IMR-90 (cell line): ENCODE data around the gene ZBTB24. TPM values are rescaled to one million over a fixed set of nuclear protein-coding genes. Genes with fewer than 3 reads are reported as not detected.

Experiments
- ATAC-seq: fragments of 200-7000 bp; cut with Tn5 transposase; 2 replicates; pipeline ENCODE4 v1.9.1; 2020; ENCODE audit warnings: low read depth, mild to moderate bottlenecking, moderate library complexity
- BruUV-seq: library from RNA; stranded (reverse); fragments of 400-500 nt; replicated peaks from 2 replicates; lab custom pipeline; 2021; lab: Mats Ljungman, UMichigan
- CTCF ChIA-PET: fragments of 300-600 bp; formaldehyde crosslinking; extraction: SDS; loops from one replicate; lab custom pipeline; 2021; ENCODE audit warnings: antibody characterized with exemption; lab: Yijun Ruan, JAX
- POLR2A ChIA-PET: fragments of 300-600 bp; sonication (Branson Sonifier 250); formaldehyde crosslinking; loops from one replicate; lab custom pipeline; 2022; ENCODE audit warnings: antibody characterized with exemption; ENCODE audit not compliant: unreplicated experiment; lab: Charles Lee
- DNase-seq: peaks from one replicate; pipeline ENCODE4 v3.0.0; 2013
- H2AFZ ChIP-seq: replicated peaks from 2 replicates; pipeline ENCODE3; 2013; ENCODE audit warnings: low read length, mild to moderate bottlenecking; ENCODE audit not compliant: poor library complexity
- H2AK5ac ChIP-seq: 2 replicates; pipeline ENCODE4 v1.6.1; 2013; ENCODE audit warnings: low read depth, low read length, inconsistent platforms
- H2AK9ac ChIP-seq: replicated peaks from 2 replicates; pipeline ENCODE3; 2013; ENCODE audit warnings: mild to moderate bottlenecking, low read depth, low read length, moderate library complexity; ENCODE audit not compliant: poor library complexity
- H2BK120ac ChIP-seq: 2 replicates; pipeline ENCODE4 v1.6.1; 2013; ENCODE audit warnings: low read depth, low read length, inconsistent platforms
- H2BK15ac ChIP-seq: 3 replicates; pipeline ENCODE4 v1.6.1; 2013; ENCODE audit warnings: low read depth, low read length, inconsistent platforms
- H2BK20ac ChIP-seq: 2 replicates; pipeline ENCODE4 v1.6.1; 2013; ENCODE audit warnings: low read depth, mild to moderate bottlenecking, inconsistent platforms, low read length, moderate library complexity
- H2BK5ac ChIP-seq: 2 replicates; pipeline ENCODE4 v1.6.1; 2013; ENCODE audit warnings: mild to moderate bottlenecking, low read depth, low read length, inconsistent platforms; ENCODE audit not compliant: poor library complexity, severe bottlenecking
- H3K14ac ChIP-seq: replicated peaks from 2 replicates; pipeline ENCODE4 v1.6.1; 2013; ENCODE audit warnings: low read depth, low read length, inconsistent platforms
- H3K18ac ChIP-seq: 2 replicates; pipeline ENCODE4 v1.6.1; 2013; ENCODE audit warnings: low read depth, low read length, control low read depth
- H3K23ac ChIP-seq: 2 replicates; pipeline ENCODE4 v1.6.1; 2013; ENCODE audit warnings: low read depth, low read length, inconsistent platforms
- H3K27ac ChIP-seq: 2 replicates; pipeline ENCODE4 v1.5.1; 2013; ENCODE audit warnings: mild to moderate bottlenecking, control low read depth, low read length; ENCODE audit not compliant: insufficient read depth
- H3K27me3 ChIP-seq: 2 replicates; pipeline ENCODE4 v1.6.1; 2013; ENCODE audit warnings: low read length; ENCODE audit not compliant: control insufficient read depth, insufficient read depth
- H3K36me3 ChIP-seq: 2 replicates; pipeline ENCODE4 v1.6.1; 2013; ENCODE audit warnings: low read length, mixed read lengths; ENCODE audit not compliant: control insufficient read depth, insufficient read depth
- H3K4ac ChIP-seq: 2 replicates; pipeline ENCODE4 v1.6.1; 2013; ENCODE audit warnings: low read depth, low read length, inconsistent platforms
- H3K4me1 ChIP-seq: 2 replicates; pipeline ENCODE4 v1.6.1; 2013; ENCODE audit warnings: low read length, mixed read lengths; ENCODE audit not compliant: control insufficient read depth, insufficient read depth
- H3K4me2 ChIP-seq: 2 replicates; pipeline ENCODE4 v1.6.1; 2013; ENCODE audit warnings: low read depth, mild to moderate bottlenecking, control low read depth, low read length, moderate library complexity
- H3K4me3 ChIP-seq: 2 replicates; pipeline ENCODE4 v1.5.1; 2013; ENCODE audit warnings: low read depth, mild to moderate bottlenecking, control low read depth, low read length, moderate library complexity; ENCODE audit not compliant: insufficient read depth
- H3K56ac ChIP-seq: 2 replicates; pipeline ENCODE4 v1.6.1; 2013; ENCODE audit warnings: low read length, inconsistent platforms; ENCODE audit not compliant: insufficient read depth; ENCODE audit errors: extremely low read depth
- H3K79me1 ChIP-seq, 2 experiments: 2 replicates each; pipeline ENCODE4 v1.6.1; 2013; ENCODE audit warnings: low read length in 2 of 2, inconsistent platforms in 1 of 2, low read depth in 1 of 2
- H3K9ac ChIP-seq: 2 replicates; pipeline ENCODE4 v1.6.1; 2013; ENCODE audit warnings: low read depth, low read length, control low read depth
- H3K9me1 ChIP-seq: 2 replicates; pipeline ENCODE4 v1.6.1; 2013; ENCODE audit warnings: low read length, inconsistent platforms; ENCODE audit not compliant: insufficient read depth
- H3K9me3 ChIP-seq: 2 replicates; pipeline ENCODE4 v1.6.1; 2013; ENCODE audit warnings: low read length; ENCODE audit not compliant: control insufficient read depth, insufficient read depth
- H4K20me1 ChIP-seq: 2 replicates; pipeline ENCODE4 v1.6.1; 2013; ENCODE audit warnings: low read length, inconsistent platforms; ENCODE audit not compliant: insufficient read depth
- H4K5ac ChIP-seq: 2 replicates; pipeline ENCODE4 v1.6.1; 2013; ENCODE audit warnings: mild to moderate bottlenecking, low read depth, low read length, control low read depth
- H4K8ac ChIP-seq, 2 experiments: 2 replicates each; pipeline ENCODE4 v1.6.1; 2013; ENCODE audit warnings: low read depth in 2 of 2, low read length in 2 of 2, control low read depth in 1 of 2, inconsistent platforms in 1 of 2
- H4K91ac ChIP-seq: 2 replicates; pipeline ENCODE4 v1.6.1; 2013; ENCODE audit warnings: low read depth, low read length, inconsistent platforms; ENCODE audit not compliant: insufficient read depth
- BHLHE40 ChIP-seq: fragments of 150-350 bp; IDR thresholded peaks from 2 replicates; pipeline ENCODE4 v1.6.1; 2016; ENCODE audit warnings: mild to moderate bottlenecking, low read depth, low read length
- FOS ChIP-seq: fragments of 150-350 bp; IDR thresholded peaks from 2 replicates; pipeline ENCODE4 v1.6.1; 2016; ENCODE audit warnings: low read depth, low read length
- MAZ ChIP-seq: IDR thresholded peaks from 2 replicates; pipeline ENCODE4 v1.6.1; 2012; ENCODE audit warnings: low read depth, mild to moderate bottlenecking, low read length, improper control_type of control experiment, moderate library complexity, borderline replicate concordance
- MXI1 ChIP-seq: IDR thresholded peaks from 2 replicates; pipeline ENCODE4 v1.6.1; 2012; ENCODE audit warnings: low read depth, mild to moderate bottlenecking, low read length, moderate library complexity, borderline replicate concordance
- NFE2L2 ChIP-seq: fragments of 150-350 bp; IDR thresholded peaks from 2 replicates; pipeline ENCODE4 v1.6.1; 2016; ENCODE audit warnings: low read depth, mild to moderate bottlenecking, low read length
- POLR2A ChIP-seq: IDR thresholded peaks from 2 replicates; pipeline ENCODE4 v1.6.1; 2012; ENCODE audit warnings: mild to moderate bottlenecking, low read depth, low read length
- RCOR1 ChIP-seq: IDR thresholded peaks from 2 replicates; pipeline ENCODE4 v1.6.1; 2012; ENCODE audit warnings: mild to moderate bottlenecking, low read length, improper control_type of control experiment; ENCODE audit not compliant: insufficient replicate concordance
- RFX5 ChIP-seq: IDR thresholded peaks from 2 replicates; pipeline ENCODE4 v1.8.0; 2012; ENCODE audit warnings: low read depth, mild to moderate bottlenecking, low read length, moderate library complexity
- SMC3 ChIP-seq: fragments of 150-350 bp; IDR thresholded peaks from 2 replicates; pipeline ENCODE4 v1.6.1; 2016; ENCODE audit warnings: low read depth, mild to moderate bottlenecking, antibody characterized with exemption, low read length, moderate library complexity
- WGBS, 2 experiments: methylation state at CpG; one replicate each; pipeline versions ENCODE4 v1.1.5 to v1.1.7; 2013; ENCODE audit warnings: missing lambda C conversion rate in 2 of 2; ENCODE audit not compliant: insufficient read length in 1 of 2; ENCODE audit errors: extremely low coverage in 2 of 2; 5-methylcytosine and 5-hydroxymethylcytosine counted together
- dilution Hi-C: fragments of 300-500 bp; cut with HindIII; formaldehyde crosslinking; loops from one replicate; pipeline ENCODE4 v1.14.3; 2018; ENCODE audit warnings: low sequenced_read_pairs; ENCODE audit not compliant: unreplicated experiment
- in situ Hi-C: fragments of 300-500 bp; cut with MboI; formaldehyde crosslinking; loops from 3 replicates; pipeline ENCODE4 v1.14.3; 2019; ENCODE audit warnings: low sequenced_read_pairs, inconsistent platforms, mixed read lengths
- intact Hi-C: fragments of 100-400 bp; cut with micrococcal nuclease; formaldehyde crosslinking; loops from 2 replicates; pipeline ENCODE4 v1.10.0; 2022
- polyA plus RNA-seq, 3 experiments: library from polyadenylated mRNA; depleted of rRNA; stranded (reverse); fragments of >200 nt; gene quantifications; 2 replicates each; pipeline ENCODE4 v1.2.3, GENCODE V29; 2012; ENCODE audit warnings: low replicate concordance in 1 of 3
- total RNA-seq: library from RNA; depleted of rRNA; stranded (reverse); fragments of >200 nt; gene quantifications from 2 replicates; pipeline ENCODE4 v1.2.3, GENCODE V29; 2012
- TF ChIP-seq, protein P1 (sequence below): fragments of 150-350 bp; IDR thresholded peaks from 2 replicates; pipeline ENCODE4 v1.6.1; 2016; ENCODE audit warnings: low read depth, mild to moderate bottlenecking, low read length, moderate library complexity, borderline replicate concordance
- TF ChIP-seq, protein P2 (sequence below): fragments of 150-350 bp; IDR thresholded peaks from 2 replicates; pipeline ENCODE4 v1.6.1; 2017; ENCODE audit warnings: mild to moderate bottlenecking, antibody characterized with exemption, low read length, low read depth
- TF ChIP-seq, protein P3 (sequence below): conservative IDR thresholded peaks from 2 replicates; pipeline ENCODE4 v1.5.1; 2012; ENCODE audit warnings: mild to moderate bottlenecking, low read depth, low read length, improper control_type of control experiment

The ZBTB24 gene
- total and polyA plus RNA-seq, 2 of the 4 experiments (the other 2 are of a cell fraction) = 2.3 to 7.9 TPM

DNA sequence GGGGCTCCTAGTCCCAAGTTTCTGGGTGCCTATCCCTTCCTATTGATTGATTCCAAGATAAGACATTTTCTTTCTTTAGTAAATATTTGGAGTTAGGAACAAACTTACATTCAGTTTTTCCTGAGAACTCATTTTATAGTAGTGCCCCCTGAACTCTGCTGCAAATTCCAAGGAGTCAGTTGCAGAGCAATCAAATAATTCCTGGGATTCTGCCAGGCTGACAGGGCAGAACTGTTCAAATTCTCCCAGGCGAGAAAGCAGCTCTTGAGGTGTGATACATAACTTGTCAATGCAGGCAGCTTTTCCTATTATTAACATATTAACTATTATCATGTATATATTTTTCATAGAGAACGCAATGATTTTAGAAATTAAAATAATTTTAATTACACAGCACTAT, 15.9 kb upstream of the ZBTB24 start:
- WGBS, 2 experiments = no CpG with 5 or more reads among the region's 2 CpGs
- no peak overlapping the region for H3K18ac ChIP-seq
- no peak overlapping the region for H4K8ac ChIP-seq
- H2BK5ac ChIP-seq = no peak overlapping the region
- no peaks in the 10 kb centered on the region for H4K20me1 ChIP-seq
- no peak overlapping the region for H2AFZ ChIP-seq
- H3K4ac ChIP-seq = no peak overlapping the region
- intact Hi-C loops (no loop called here), dilution Hi-C loops (no loop called here), in situ Hi-C loops (no loop called here)
- no peak overlapping the region for H3K4me2 ChIP-seq
- no peak overlapping the region for H2BK15ac ChIP-seq
- ChIA-PET POLR2A (no interaction called here), CTCF (no interaction called here)
- ATAC-seq = no peak
- no peaks in the 10 kb centered on the region for H3K79me1 ChIP-seq
- H3K4me3 ChIP-seq = no peak overlapping the region
- TF ChIP-seq, protein P1, sequence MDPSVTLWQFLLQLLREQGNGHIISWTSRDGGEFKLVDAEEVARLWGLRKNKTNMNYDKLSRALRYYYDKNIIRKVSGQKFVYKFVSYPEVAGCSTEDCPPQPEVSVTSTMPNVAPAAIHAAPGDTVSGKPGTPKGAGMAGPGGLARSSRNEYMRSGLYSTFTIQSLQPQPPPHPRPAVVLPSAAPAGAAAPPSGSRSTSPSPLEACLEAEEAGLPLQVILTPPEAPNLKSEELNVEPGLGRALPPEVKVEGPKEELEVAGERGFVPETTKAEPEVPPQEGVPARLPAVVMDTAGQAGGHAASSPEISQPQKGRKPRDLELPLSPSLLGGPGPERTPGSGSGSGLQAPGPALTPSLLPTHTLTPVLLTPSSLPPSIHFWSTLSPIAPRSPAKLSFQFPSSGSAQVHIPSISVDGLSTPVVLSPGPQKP = no peak
- no peak for TF ChIP-seq SMC3
- TF ChIP-seq RFX5 = no peak
- TF ChIP-seq, protein P2, sequence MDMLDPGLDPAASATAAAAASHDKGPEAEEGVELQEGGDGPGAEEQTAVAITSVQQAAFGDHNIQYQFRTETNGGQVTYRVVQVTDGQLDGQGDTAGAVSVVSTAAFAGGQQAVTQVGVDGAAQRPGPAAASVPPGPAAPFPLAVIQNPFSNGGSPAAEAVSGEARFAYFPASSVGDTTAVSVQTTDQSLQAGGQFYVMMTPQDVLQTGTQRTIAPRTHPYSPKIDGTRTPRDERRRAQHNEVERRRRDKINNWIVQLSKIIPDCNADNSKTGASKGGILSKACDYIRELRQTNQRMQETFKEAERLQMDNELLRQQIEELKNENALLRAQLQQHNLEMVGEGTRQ = no peak
- TF ChIP-seq RCOR1 = no peak
- no peak for TF ChIP-seq FOS
- no peak for TF ChIP-seq BHLHE40
- TF ChIP-seq NFE2L2 = no peak
- no peak for TF ChIP-seq MXI1
- no peak for TF ChIP-seq MAZ
- no peak for TF ChIP-seq POLR2A
- TF ChIP-seq, protein P3, sequence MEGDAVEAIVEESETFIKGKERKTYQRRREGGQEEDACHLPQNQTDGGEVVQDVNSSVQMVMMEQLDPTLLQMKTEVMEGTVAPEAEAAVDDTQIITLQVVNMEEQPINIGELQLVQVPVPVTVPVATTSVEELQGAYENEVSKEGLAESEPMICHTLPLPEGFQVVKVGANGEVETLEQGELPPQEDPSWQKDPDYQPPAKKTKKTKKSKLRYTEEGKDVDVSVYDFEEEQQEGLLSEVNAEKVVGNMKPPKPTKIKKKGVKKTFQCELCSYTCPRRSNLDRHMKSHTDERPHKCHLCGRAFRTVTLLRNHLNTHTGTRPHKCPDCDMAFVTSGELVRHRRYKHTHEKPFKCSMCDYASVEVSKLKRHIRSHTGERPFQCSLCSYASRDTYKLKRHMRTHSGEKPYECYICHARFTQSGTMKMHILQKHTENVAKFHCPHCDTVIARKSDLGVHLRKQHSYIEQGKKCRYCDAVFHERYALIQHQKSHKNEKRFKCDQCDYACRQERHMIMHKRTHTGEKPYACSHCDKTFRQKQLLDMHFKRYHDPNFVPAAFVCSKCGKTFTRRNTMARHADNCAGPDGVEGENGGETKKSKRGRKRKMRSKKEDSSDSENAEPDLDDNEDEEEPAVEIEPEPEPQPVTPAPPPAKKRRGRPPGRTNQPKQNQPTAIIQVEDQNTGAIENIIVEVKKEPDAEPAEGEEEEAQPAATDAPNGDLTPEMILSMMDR = no peak
- H3K9me1 ChIP-seq = no peaks in the 10 kb centered on the region
- no peak overlapping the region for H3K27ac ChIP-seq
- no peaks in the 10 kb centered on the region for H3K4me1 ChIP-seq
- no TSS peak for BruUV-seq
- no peak overlapping the region for H2BK20ac ChIP-seq
- H4K91ac ChIP-seq = no peak overlapping the region
- no peak overlapping the region for H2BK120ac ChIP-seq
- no peak overlapping the region for H3K23ac ChIP-seq
- H3K56ac ChIP-seq = no peak overlapping the region
- DNase-seq = no peak
- H2AK5ac ChIP-seq = no peak overlapping the region
- no peaks in the 10 kb centered on the region for H3K36me3 ChIP-seq
- no peak overlapping the region for H4K5ac ChIP-seq
- H3K9me3 ChIP-seq = no peaks in the 10 kb centered on the region
- H3K9ac ChIP-seq = no peak overlapping the region
- H3K27me3 ChIP-seq = peaks cover 17% of the 10 kb centered on the region
- H2AK9ac ChIP-seq = no peak overlapping the region
- H3K14ac ChIP-seq = no peak overlapping the region
